Erythroblast (primary cell): ENCODE data around the gene ASIC3.
A peak's percentile ranks its signal among the peaks of the same experiment; 100 is the strongest.

Experiments used
- DNase-seq, 2 experiments: peaks; one replicate each; lab custom pipeline; 2025; lab: John Stamatoyannopoulos, UW
- GATA1 ChIP-seq: IDR thresholded peaks from 2 replicates; pipeline ENCODE4 v1.6.1; 2011; ENCODE audit warnings: low read depth, mild to moderate bottlenecking, control low read depth, low read length, moderate library complexity
- POLR2A ChIP-seq: IDR thresholded peaks from 2 replicates; pipeline ENCODE4 v1.6.1; 2011; ENCODE audit warnings: mild to moderate bottlenecking, low read length

The ASIC3 gene

DNA sequence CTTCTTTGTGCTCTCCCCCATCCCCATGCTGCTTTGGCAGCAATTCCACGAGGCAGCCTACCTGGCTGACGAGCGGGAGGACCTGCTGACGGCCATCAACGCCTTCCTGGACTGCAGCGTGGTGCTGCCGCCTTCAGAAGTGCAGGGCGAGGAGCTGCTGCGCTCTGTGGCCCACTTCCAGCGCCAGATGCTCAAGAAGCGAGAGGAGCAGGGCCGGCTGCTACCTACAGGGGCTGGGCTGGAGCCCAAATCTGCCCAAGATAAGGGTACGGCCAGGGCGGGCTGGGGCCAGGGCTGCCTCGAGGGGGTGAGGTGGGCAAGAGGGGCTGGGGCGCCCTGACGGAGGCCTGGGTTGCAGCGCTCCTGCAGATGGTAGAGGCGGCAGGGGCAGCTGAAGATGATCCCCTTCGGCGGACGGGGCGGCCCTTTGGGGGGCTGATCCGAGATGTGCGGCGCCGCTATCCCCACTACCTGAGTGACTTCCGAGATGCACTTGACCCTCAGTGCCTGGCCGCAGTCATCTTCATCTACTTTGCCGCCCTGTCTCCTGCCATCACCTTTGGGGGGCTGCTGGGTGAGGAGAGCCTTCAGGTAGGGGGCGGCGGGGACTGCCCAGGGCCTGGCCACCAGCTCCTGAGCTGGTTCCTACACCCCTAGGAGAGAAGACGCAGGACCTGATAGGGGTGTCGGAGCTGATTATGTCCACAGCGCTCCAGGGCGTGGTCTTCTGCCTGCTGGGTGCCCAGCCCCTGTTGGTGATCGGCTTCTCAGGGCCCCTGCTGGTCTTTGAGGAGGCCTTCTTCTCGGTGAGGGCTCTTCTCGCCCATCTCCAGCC, 22.9 kb downstream of the ASIC3 start:
- TF ChIP-seq GATA1, result no peak
- TF ChIP-seq POLR2A, result no peak
- DNase-seq, result no peak

GRCh38 chr7:151073990-151074389, 25.7 kb downstream of the ASIC3 start:
- DNase-seq, result no peak
- TF ChIP-seq GATA1 (no peak), POLR2A (no peak)

GRCh38 chr7:151074817-151075661, 26.7 kb downstream of the ASIC3 start:
- no peak for DNase-seq
- TF ChIP-seq POLR2A (no peak), GATA1 (no peak)

GRCh38 chr7:151075662-151075971, 27.3 kb downstream of the ASIC3 start:
- no peak for DNase-seq

DNA sequence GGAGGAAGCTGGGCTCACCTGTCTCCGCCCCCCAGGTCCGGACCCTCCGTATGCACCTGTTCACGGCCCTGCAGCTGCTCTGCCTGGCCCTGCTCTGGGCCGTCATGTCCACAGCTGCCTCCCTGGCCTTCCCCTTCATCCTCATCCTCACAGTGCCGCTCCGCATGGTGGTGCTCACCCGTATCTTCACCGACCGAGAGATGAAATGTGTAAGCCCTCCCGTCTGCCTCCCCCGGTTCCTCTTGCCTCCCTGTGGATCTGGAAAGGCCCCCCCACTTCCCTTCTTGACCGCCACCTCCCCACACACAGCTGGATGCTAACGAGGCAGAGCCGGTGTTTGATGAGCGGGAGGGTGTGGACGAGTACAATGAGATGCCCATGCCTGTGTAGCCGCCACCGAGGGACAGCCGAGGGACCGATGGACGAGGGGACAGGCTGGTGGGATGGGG, 27.7 kb downstream of the ASIC3 start:
- DNase-seq, result no peak

More at GRCh38 chr7:151075662-151075971, 27.3 kb downstream of the ASIC3 start:
- no peak for TF ChIP-seq POLR2A
- TF ChIP-seq GATA1, result no peak

GRCh38 chr7:151076863-151077704, 28.8 kb downstream of the ASIC3 start:
- TF ChIP-seq GATA1 (no peak), POLR2A (peak; percentile 35)
- DNase-seq, result no peak

More for the DNA sequence above, 27.7 kb downstream of the ASIC3 start:
- TF ChIP-seq GATA1, result no peak
- TF ChIP-seq POLR2A, result no peak

DNA sequence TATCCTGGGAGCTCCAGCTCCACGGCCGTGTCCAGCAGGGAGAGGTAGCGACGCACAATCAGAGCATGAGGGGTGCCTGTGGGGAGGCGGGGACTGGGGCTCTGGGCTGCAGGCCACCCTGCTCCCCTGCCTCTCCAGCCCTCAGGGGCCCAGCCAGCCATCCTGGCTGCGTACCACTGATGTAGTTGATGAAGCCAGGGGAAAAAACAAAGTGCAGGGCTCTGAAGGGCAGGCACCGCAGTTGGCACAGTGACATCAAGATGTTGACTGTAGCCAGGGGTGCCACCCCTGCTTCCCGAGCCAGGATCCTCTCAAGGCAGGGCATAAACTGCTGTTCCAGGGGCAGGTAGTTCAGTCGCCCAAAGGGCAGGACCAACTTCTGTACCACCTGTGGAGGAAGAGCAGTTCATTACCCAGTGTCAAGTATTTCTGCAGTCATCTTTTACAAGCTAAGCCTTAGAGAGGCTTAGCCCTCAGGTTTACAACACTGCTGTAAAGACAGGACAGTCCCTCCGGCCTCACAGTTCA, 29.4 kb downstream of the ASIC3 start:
- TF ChIP-seq GATA1 (no peak), POLR2A (no peak)
- no peak for DNase-seq

DNA sequence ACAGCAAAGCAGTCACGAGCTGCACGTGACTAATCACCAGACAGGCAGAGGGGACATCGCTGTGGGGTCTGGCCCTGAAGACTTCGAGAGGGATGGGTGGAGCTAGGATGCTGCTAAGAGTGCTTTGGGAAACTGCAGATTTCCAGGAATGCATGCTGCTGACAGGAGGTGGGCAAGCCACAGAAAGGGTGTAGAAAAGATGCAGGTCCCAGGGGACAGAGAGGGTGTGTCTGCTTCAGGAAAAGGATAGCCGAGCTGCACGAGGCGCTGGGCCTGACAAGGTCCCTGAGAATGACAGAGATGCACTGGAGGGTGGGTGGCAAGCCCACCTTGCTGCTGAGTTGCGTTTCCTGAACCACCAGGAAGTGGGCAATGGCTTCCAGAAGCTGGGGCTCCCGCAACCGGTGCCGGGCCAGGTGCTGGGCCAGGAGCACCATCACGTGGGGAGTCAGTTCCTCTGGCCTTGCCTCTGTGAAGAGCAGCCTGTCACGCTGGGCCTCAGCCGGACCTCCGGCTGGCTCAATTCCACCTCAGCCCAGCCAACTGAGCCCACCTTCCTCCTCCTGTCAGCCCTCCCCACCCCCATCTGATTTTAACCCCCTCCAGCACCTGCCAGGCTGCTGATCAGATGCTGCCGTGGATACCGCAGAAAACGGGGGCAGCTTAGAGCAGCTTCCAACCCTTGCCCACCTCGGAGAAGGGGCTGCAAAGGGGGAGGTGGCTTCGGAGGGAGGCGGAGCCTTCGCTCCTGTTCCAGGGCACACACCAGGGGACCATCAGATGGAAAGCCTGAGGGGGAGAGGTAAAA, 30.1 kb downstream of the ASIC3 start:
- no peak for TF ChIP-seq GATA1
- no peak for TF ChIP-seq POLR2A
- DNase-seq, result no peak

GRCh38 chr7:151079199-151079910, 31.0 kb downstream of the ASIC3 start:
- TF ChIP-seq GATA1, result no peak
- DNase-seq, result no peak

DNA sequence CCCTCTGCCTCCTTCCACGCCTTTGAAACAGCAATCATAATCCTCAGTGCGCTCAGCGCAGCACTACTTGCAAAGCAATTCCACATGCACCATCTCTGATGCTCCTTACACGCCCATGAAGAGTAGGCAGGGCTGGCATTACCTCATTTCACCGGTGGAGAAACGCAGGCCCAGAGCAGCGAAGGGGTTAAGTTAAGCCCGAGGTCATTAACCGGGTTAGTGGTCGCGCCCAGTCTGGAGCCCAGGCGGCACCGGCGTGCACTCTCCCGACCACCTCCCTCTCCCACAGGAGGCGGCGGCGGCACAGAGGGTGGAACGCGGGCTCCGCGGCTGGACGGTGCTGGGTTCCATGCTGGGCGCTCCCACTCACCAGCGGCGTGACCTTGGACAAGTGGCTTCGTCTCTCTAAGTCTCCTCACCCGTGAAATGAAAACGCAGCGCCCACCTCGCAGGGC, 31.8 kb downstream of the ASIC3 start:
- TF ChIP-seq GATA1, result no peak
- no peak for TF ChIP-seq POLR2A

GRCh38 chr7:151080522-151081169, 32.3 kb downstream of the ASIC3 start, which contains the start of gene FASTK:
Gene FASTK (minus strand): TSS chr7:151080809. CDS start chr7:151080766, 43 bp downstream.
- DNase-seq, result peak; percentile 92 to 95
- TF ChIP-seq GATA1, result no peak
- TF ChIP-seq POLR2A, result peak; percentile 78

More for the DNA sequence above, 31.8 kb downstream of the ASIC3 start:
- peak; percentile 67 to 75 for DNase-seq
